PC-3 (cell line): ENCODE measurements around the gene SNTB2.

ENCODE experiments used
- EZH2 ChIP-seq: fragments of 300-600 bp; sonication (generic); IDR thresholded peaks from one replicate; pipeline ENCODE4 v1.6.1; 2017; ENCODE audit warnings: antibody characterized with exemption, mild to moderate bottlenecking, low read length; ENCODE audit not compliant: unreplicated experiment
- EZH2phosphoT487 ChIP-seq: fragments of 300-600 bp; sonication (generic); IDR thresholded peaks from 2 replicates; pipeline ENCODE4 v1.6.1; 2018; ENCODE audit warnings: mild to moderate bottlenecking, antibody characterized with exemption, low read length, borderline replicate concordance
- TF ChIP-seq, protein P1 (sequence below): fragments of 300-600 bp; sonication (generic); conservative IDR thresholded peaks from 2 replicates; pipeline ENCODE4 v1.5.1; 2017; ENCODE audit warnings: antibody characterized with exemption, low read depth, mild to moderate bottlenecking, low read length

DNA sequence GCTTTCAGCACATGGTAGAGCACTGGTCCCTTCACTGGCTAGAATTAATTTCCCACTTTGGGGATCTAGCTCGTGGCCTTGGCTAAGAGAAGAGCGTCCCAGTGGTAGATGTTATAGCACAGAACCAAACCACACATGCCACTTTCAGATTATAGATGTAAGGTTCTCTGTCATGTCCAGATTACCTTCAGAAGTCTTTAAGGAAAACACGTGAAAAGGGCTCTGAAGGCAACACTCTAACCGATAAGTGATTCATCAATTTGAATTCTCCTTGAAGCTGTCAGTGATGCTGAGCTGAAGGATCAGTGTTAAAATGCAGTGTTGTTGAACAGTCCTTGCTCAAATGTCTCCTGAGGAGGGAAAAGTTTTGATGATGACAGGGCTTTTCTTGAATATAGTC is 80.7 kb downstream of the SNTB2 start:
- TF ChIP-seq EZH2 (no peak), EZH2phosphoT487 (no peak)
- TF ChIP-seq, protein P1, sequence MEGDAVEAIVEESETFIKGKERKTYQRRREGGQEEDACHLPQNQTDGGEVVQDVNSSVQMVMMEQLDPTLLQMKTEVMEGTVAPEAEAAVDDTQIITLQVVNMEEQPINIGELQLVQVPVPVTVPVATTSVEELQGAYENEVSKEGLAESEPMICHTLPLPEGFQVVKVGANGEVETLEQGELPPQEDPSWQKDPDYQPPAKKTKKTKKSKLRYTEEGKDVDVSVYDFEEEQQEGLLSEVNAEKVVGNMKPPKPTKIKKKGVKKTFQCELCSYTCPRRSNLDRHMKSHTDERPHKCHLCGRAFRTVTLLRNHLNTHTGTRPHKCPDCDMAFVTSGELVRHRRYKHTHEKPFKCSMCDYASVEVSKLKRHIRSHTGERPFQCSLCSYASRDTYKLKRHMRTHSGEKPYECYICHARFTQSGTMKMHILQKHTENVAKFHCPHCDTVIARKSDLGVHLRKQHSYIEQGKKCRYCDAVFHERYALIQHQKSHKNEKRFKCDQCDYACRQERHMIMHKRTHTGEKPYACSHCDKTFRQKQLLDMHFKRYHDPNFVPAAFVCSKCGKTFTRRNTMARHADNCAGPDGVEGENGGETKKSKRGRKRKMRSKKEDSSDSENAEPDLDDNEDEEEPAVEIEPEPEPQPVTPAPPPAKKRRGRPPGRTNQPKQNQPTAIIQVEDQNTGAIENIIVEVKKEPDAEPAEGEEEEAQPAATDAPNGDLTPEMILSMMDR: no peak
